ENCODE measurements around the gene ZNF292.

DNA sequence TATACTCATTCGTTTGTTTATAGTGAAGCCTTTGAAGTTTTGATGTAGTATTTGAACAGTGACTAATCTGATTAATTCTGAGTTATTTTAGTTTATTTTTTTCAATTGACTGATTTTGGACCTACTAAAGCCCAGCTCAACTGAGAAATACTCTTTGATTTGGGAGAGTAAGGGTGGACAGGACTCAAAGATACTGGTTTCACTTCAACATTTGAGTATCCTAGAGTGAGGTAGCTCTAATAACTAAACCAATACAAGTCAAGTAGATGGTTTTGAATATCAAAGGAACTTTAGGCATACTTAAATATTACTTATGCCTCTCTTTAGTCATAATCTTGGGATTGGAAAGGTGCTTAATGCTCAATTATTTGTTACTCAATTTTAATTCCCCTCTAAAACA is 65.6 kb downstream of the ZNF292 start:
- TF ChIP-seq, protein P1, sequence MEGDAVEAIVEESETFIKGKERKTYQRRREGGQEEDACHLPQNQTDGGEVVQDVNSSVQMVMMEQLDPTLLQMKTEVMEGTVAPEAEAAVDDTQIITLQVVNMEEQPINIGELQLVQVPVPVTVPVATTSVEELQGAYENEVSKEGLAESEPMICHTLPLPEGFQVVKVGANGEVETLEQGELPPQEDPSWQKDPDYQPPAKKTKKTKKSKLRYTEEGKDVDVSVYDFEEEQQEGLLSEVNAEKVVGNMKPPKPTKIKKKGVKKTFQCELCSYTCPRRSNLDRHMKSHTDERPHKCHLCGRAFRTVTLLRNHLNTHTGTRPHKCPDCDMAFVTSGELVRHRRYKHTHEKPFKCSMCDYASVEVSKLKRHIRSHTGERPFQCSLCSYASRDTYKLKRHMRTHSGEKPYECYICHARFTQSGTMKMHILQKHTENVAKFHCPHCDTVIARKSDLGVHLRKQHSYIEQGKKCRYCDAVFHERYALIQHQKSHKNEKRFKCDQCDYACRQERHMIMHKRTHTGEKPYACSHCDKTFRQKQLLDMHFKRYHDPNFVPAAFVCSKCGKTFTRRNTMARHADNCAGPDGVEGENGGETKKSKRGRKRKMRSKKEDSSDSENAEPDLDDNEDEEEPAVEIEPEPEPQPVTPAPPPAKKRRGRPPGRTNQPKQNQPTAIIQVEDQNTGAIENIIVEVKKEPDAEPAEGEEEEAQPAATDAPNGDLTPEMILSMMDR (IDR thresholded peaks at IDR 0.05): no peak
- TF ChIP-seq POLR2A (IDR thresholded peaks at IDR 0.05): no peak
- TF ChIP-seq EP300 (IDR thresholded peaks at IDR 0.05): no peak

All from tibial nerve (tissue), 4 donors.